Endothelial cell of umbilical vein (primary cell): ENCODE data around the gene SLC27A2.

ENCODE experiments used
- CTCF ChIP-seq, 2 donors: IDR thresholded peaks; 1 replicate in 1 of 2; 2 replicates in 1 of 2; pipeline ENCODE4 v1.5.1; 2011; ENCODE audit warnings: low read length in 2 of 2, mild to moderate bottlenecking in 2 of 2, moderate library complexity in 2 of 2, control low read depth in 1 of 2, inconsistent platforms in 1 of 2, low read depth in 1 of 2; ENCODE audit not compliant: insufficient read depth in 1 of 2; ENCODE audit errors: extremely low read depth in 1 of 2
- EZH2 ChIP-seq: IDR thresholded peaks from 2 replicates; pipeline ENCODE4 v1.6.1; 2012; ENCODE audit warnings: borderline replicate concordance, low read depth, mild to moderate bottlenecking, moderate library complexity, low read length, inconsistent platforms; ENCODE audit not compliant: severe bottlenecking
- FOS ChIP-seq: IDR thresholded peaks from 2 replicates; pipeline ENCODE4 v1.6.1; 2011; ENCODE audit warnings: mild to moderate bottlenecking, low read length, moderate library complexity, borderline replicate concordance; ENCODE audit not compliant: insufficient read depth
- MAX ChIP-seq: IDR thresholded peaks from 2 replicates; pipeline ENCODE4 v1.6.1; 2011; ENCODE audit not compliant: insufficient read depth, insufficient read length
- MYC ChIP-seq: IDR thresholded peaks from one replicate; pipeline ENCODE4 v1.6.1; 2011; ENCODE audit warnings: mild to moderate bottlenecking, low read depth, low read length
- POLR2A ChIP-seq: IDR thresholded peaks from 2 replicates; pipeline ENCODE4 v1.6.1; 2012; ENCODE audit warnings: low read depth, mild to moderate bottlenecking, control low read depth, low read length
- POLR2AphosphoS5 ChIP-seq: IDR thresholded peaks from 2 replicates; pipeline ENCODE4 v1.6.1; 2012; ENCODE audit warnings: low read depth, mild to moderate bottlenecking, control low read depth, low read length, moderate library complexity; ENCODE audit not compliant: insufficient read depth

GRCh38 chr15:50187997-50188396 lies 6.0 kb downstream of the SLC27A2 start:
- TF ChIP-seq MYC (no peak), CTCF (IDR thresholded peaks at IDR 0.05; ENCODE audit: extremely low read depth in 1 of 2, insufficient read depth in 1 of 2, low read depth in 1 of 2, low read length in 2 of 2) (no peak), FOS (no peak), POLR2A (no peak), MAX (no peak), EZH2 (no peak), POLR2AphosphoS5 (no peak)
